PFSK-1 (cell line): ENCODE measurements around the gene ACVRL1.

Experiments used
- POLR2AphosphoS5 ChIP-seq: IDR thresholded peaks from 2 replicates; pipeline ENCODE4 v1.6.1; 2012; ENCODE audit warnings: low read depth, mild to moderate bottlenecking, control low read depth, low read length, moderate library complexity
- REST ChIP-seq, 2 experiments: IDR thresholded peaks; 2 replicates each; pipeline versions ENCODE4 v1.6.1 to v1.8.0; 2011 to 2012; ENCODE audit warnings: low read depth in 2 of 2, low read length in 2 of 2, control low read depth in 1 of 2, inconsistent platforms in 1 of 2, mild to moderate bottlenecking in 1 of 2, moderate library complexity in 1 of 2; ENCODE audit not compliant: insufficient read depth in 1 of 2
- SIN3A ChIP-seq: IDR thresholded peaks from 2 replicates; pipeline ENCODE4 v1.6.1; 2012; ENCODE audit warnings: mild to moderate bottlenecking, low read length, moderate library complexity, borderline replicate concordance; ENCODE audit not compliant: insufficient read depth
- TAF1 ChIP-seq: IDR thresholded peaks from 2 replicates; pipeline ENCODE4 v1.6.1; 2012; ENCODE audit warnings: low read length, control low read depth, borderline replicate concordance; ENCODE audit not compliant: insufficient read depth

- no peak for TF ChIP-seq POLR2AphosphoS5
- TF ChIP-seq REST (IDR thresholded peaks at IDR 0.05; ENCODE audit: insufficient read depth in 1 of 2, low read depth in 2 of 2, low read length in 2 of 2) = no peak
- no peak for TF ChIP-seq SIN3A
- TF ChIP-seq TAF1 = no peak
Measured at GRCh38 chr12:51970904-51971646, 63.8 kb downstream of the ACVRL1 start.
